ENCODE measurements around the gene ZNF862.
"Not testable (repeated sequence)": the region's sequence is repeated elsewhere in the genome, so short reads cannot be mapped to it uniquely, and the experiment has no call there.

ZNF862 gene

DNA sequence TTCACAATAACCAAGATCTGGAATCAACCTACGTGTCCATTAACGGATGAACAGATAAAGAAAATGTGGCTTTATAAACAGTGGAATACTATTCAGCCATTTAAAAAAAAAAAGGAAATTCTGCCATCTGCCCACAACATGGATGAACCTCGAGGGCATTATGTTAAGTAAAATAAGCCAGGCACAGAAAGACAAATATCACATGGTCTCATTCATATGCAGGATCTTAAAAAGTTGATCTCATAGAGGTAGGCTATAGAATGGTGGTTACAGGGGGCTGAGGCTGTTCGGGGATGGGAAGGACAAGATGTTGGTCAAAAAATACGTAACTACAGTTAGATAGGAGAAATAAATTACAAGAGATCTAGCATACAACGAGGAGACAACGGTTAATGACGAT, 56.8 kb downstream of the ZNF862 start:
- H3K4me3 ChIP-seq (ENCODE audit: low read length in 2 of 2); H2BK15ac ChIP-seq (ENCODE audit: low read length); H3K14ac ChIP-seq (ENCODE audit: low read length); H3K9me3 ChIP-seq (replicated peaks in 1 of 2; ENCODE audit: control insufficient read depth in 2 of 2, insufficient read depth in 1 of 2, low read depth in 1 of 2, low read length in 2 of 2); H3K23ac ChIP-seq (ENCODE audit: low read depth, low read length, poor library complexity); H2BK12ac ChIP-seq (ENCODE audit: low read length); H4K91ac ChIP-seq (ENCODE audit: low read depth, low read length, poor library complexity); H2BK5ac ChIP-seq (ENCODE audit: low read length); H2AK5ac ChIP-seq (ENCODE audit: low read depth, low read length); H4K8ac ChIP-seq (ENCODE audit: low read depth, low read length); H3K27ac ChIP-seq (replicated peaks; ENCODE audit: low read length); DNase-seq (ENCODE audit: low spot score); H3K18ac ChIP-seq (ENCODE audit: low read length); H2AFZ ChIP-seq (ENCODE audit: low read length); H3K27me3 ChIP-seq (ENCODE audit: control insufficient read depth in 3 of 3, insufficient read depth in 3 of 3, low read depth in 1 of 3, low read length in 3 of 3); H2BK120ac ChIP-seq (ENCODE audit: low read depth, low read length); H3K4me2 ChIP-seq (ENCODE audit: insufficient read depth, low read length, poor library complexity, severe bottlenecking); H3K36me3 ChIP-seq (replicated peaks in 1 of 2; ENCODE audit: control insufficient read depth in 2 of 2, insufficient read depth in 2 of 2, low read length in 2 of 2); H3K79me1 ChIP-seq (ENCODE audit: low read depth, low read length); H3K9ac ChIP-seq (ENCODE audit: low read depth, low read length, poor library complexity); H3K4ac ChIP-seq (ENCODE audit: low read length); H3K4me1 ChIP-seq (ENCODE audit: control insufficient read depth in 2 of 2, insufficient read depth in 1 of 2, low read depth in 1 of 2, low read length in 2 of 2): not testable (repeated sequence)
- WGBS, 2 donors (ENCODE audit: extremely low coverage in 2 of 2, insufficient read length in 2 of 2, insufficient replicate concordance in 1 of 2) = no CpG with 5 or more reads among the region's 8 CpGs

GRCh38 chr7:149907776-149908376, 69.7 kb downstream of the ZNF862 start:
- not testable (repeated sequence) for H3K4me2 ChIP-seq (ENCODE audit: insufficient read depth, low read length, poor library complexity, severe bottlenecking)

DNA sequence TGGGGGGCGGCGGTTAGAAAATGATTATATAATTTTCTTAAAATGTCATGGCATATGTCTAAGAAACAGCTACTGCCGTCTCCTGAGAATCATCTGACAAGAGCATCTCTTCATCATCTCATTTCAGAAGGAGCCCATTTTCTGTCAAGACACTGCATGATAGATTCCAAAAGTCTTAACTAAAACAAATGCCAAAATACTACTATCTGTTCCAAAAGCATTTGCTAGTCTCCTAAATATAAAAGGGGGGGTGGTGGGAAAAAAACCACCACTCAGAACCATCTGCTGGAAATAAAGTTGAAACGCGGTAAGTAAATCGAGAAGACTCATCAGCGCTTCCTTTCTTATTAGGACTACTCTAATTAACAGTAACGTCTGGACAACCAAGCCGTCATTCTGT, 72.0 kb downstream of the ZNF862 start:
- DNase-seq (ENCODE audit: low spot score); H2AFZ ChIP-seq (ENCODE audit: low read length); H2AK5ac ChIP-seq (ENCODE audit: low read depth, low read length); H4K8ac ChIP-seq (ENCODE audit: low read depth, low read length); H3K4me3 ChIP-seq (ENCODE audit: low read length in 2 of 2); H3K14ac ChIP-seq (ENCODE audit: low read length); H3K79me1 ChIP-seq (ENCODE audit: low read depth, low read length); H3K36me3 ChIP-seq (replicated peaks in 1 of 2; ENCODE audit: control insufficient read depth in 2 of 2, insufficient read depth in 2 of 2, low read length in 2 of 2); H3K27ac ChIP-seq (replicated peaks; ENCODE audit: low read length); H3K27me3 ChIP-seq (ENCODE audit: control insufficient read depth in 3 of 3, insufficient read depth in 3 of 3, low read depth in 1 of 3, low read length in 3 of 3); H2BK120ac ChIP-seq (ENCODE audit: low read depth, low read length); H4K91ac ChIP-seq (ENCODE audit: low read depth, low read length, poor library complexity); H3K9ac ChIP-seq (ENCODE audit: low read depth, low read length, poor library complexity); H3K4ac ChIP-seq (ENCODE audit: low read length); H3K4me2 ChIP-seq (ENCODE audit: insufficient read depth, low read length, poor library complexity, severe bottlenecking); H3K4me1 ChIP-seq (ENCODE audit: control insufficient read depth in 2 of 2, insufficient read depth in 1 of 2, low read depth in 1 of 2, low read length in 2 of 2); H3K18ac ChIP-seq (ENCODE audit: low read length); H3K23ac ChIP-seq (ENCODE audit: low read depth, low read length, poor library complexity); H3K9me3 ChIP-seq (replicated peaks in 1 of 2; ENCODE audit: control insufficient read depth in 2 of 2, insufficient read depth in 1 of 2, low read depth in 1 of 2, low read length in 2 of 2); H2BK12ac ChIP-seq (ENCODE audit: low read length); H2BK15ac ChIP-seq (ENCODE audit: low read length); H2BK5ac ChIP-seq (ENCODE audit: low read length): not testable (repeated sequence)
- no CpG with 5 or more reads among the region's 9 CpGs for WGBS, 2 donors (ENCODE audit: extremely low coverage in 2 of 2, insufficient read length in 2 of 2, insufficient replicate concordance in 1 of 2)

More at GRCh38 chr7:149907776-149908376, 69.7 kb downstream of the ZNF862 start:
- not testable (repeated sequence) for H2BK12ac ChIP-seq (ENCODE audit: low read length); H4K91ac ChIP-seq (ENCODE audit: low read depth, low read length, poor library complexity); H2AFZ ChIP-seq (ENCODE audit: low read length); DNase-seq (ENCODE audit: low spot score); H3K14ac ChIP-seq (ENCODE audit: low read length); H3K27me3 ChIP-seq (ENCODE audit: control insufficient read depth in 3 of 3, insufficient read depth in 3 of 3, low read depth in 1 of 3, low read length in 3 of 3); H3K9me3 ChIP-seq (replicated peaks in 1 of 2; ENCODE audit: control insufficient read depth in 2 of 2, insufficient read depth in 1 of 2, low read depth in 1 of 2, low read length in 2 of 2); H3K9ac ChIP-seq (ENCODE audit: low read depth, low read length, poor library complexity); H2AK5ac ChIP-seq (ENCODE audit: low read depth, low read length); H2BK15ac ChIP-seq (ENCODE audit: low read length); H3K18ac ChIP-seq (ENCODE audit: low read length); H3K79me1 ChIP-seq (ENCODE audit: low read depth, low read length); H3K4ac ChIP-seq (ENCODE audit: low read length); H3K27ac ChIP-seq (replicated peaks; ENCODE audit: low read length); H3K36me3 ChIP-seq (replicated peaks in 1 of 2; ENCODE audit: control insufficient read depth in 2 of 2, insufficient read depth in 2 of 2, low read length in 2 of 2); H4K8ac ChIP-seq (ENCODE audit: low read depth, low read length); H3K4me1 ChIP-seq (ENCODE audit: control insufficient read depth in 2 of 2, insufficient read depth in 1 of 2, low read depth in 1 of 2, low read length in 2 of 2); H2BK120ac ChIP-seq (ENCODE audit: low read depth, low read length); H3K4me3 ChIP-seq (ENCODE audit: low read length in 2 of 2); H3K23ac ChIP-seq (ENCODE audit: low read depth, low read length, poor library complexity); H2BK5ac ChIP-seq (ENCODE audit: low read length)
- no CpG with 5 or more reads among the region's 6 CpGs for WGBS, 2 donors (ENCODE audit: extremely low coverage in 2 of 2, insufficient read length in 2 of 2, insufficient replicate concordance in 1 of 2)

GRCh38 chr7:149912126-149912525, 74.0 kb downstream of the ZNF862 start:
- H2BK12ac ChIP-seq (ENCODE audit: low read length); H3K4me2 ChIP-seq (ENCODE audit: insufficient read depth, low read length, poor library complexity, severe bottlenecking); H2BK120ac ChIP-seq (ENCODE audit: low read depth, low read length); H2BK5ac ChIP-seq (ENCODE audit: low read length); H4K91ac ChIP-seq (ENCODE audit: low read depth, low read length, poor library complexity); H3K36me3 ChIP-seq (replicated peaks in 1 of 2; ENCODE audit: control insufficient read depth in 2 of 2, insufficient read depth in 2 of 2, low read length in 2 of 2); H3K4me1 ChIP-seq (ENCODE audit: control insufficient read depth in 2 of 2, insufficient read depth in 1 of 2, low read depth in 1 of 2, low read length in 2 of 2); H3K27ac ChIP-seq (replicated peaks; ENCODE audit: low read length); H2AFZ ChIP-seq (ENCODE audit: low read length); H3K18ac ChIP-seq (ENCODE audit: low read length); H3K4ac ChIP-seq (ENCODE audit: low read length); H3K4me3 ChIP-seq (ENCODE audit: low read length in 2 of 2); H4K8ac ChIP-seq (ENCODE audit: low read depth, low read length); H3K14ac ChIP-seq (ENCODE audit: low read length); H3K27me3 ChIP-seq (ENCODE audit: control insufficient read depth in 3 of 3, insufficient read depth in 3 of 3, low read depth in 1 of 3, low read length in 3 of 3); H3K79me1 ChIP-seq (ENCODE audit: low read depth, low read length); H3K23ac ChIP-seq (ENCODE audit: low read depth, low read length, poor library complexity); H2BK15ac ChIP-seq (ENCODE audit: low read length); H3K9ac ChIP-seq (ENCODE audit: low read depth, low read length, poor library complexity); H3K9me3 ChIP-seq (replicated peaks in 1 of 2; ENCODE audit: control insufficient read depth in 2 of 2, insufficient read depth in 1 of 2, low read depth in 1 of 2, low read length in 2 of 2); H2AK5ac ChIP-seq (ENCODE audit: low read depth, low read length); DNase-seq (ENCODE audit: low spot score): not testable (repeated sequence)
- WGBS, 2 donors (ENCODE audit: extremely low coverage in 2 of 2, insufficient read length in 2 of 2, insufficient replicate concordance in 1 of 2) = no CpG with 5 or more reads among the region's 4 CpGs
